HG03103 (cell line): ENCODE data around the gene TUSC7.

ENCODE experiments used
- ATAC-seq: cut with Tn5 transposase; IDR thresholded peaks from one replicate; pipeline ENCODE4 v1.9.1; 2021; ENCODE audit warnings: low read depth; ENCODE audit not compliant: unreplicated experiment

Gene TUSC7

DNA sequence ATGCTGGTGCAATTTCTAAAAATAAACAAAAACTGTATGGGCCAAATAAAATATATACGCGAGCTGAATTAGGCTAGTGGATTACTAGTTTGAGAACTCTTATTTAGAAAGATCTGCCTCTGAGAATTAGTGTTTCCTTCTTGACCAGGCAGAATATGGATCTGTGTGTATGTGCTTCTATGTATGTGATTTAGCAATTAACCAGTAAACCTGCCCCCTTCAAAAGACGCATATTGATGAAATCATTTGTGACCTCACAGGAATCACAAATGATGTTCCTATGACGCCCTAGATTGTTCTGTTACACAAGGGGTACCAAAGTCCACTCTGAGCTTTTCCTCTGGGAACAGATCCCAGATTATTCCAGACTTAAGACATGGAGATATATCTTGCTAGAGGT is at the start of gene TUSC7:
Gene TUSC7, plus strand, starts transcription at position 301 of the 400 bp plus-strand sequence.
- no peak for ATAC-seq

- no peak for ATAC-seq
Measured at GRCh38 chr3:116661196-116661595, 48.4 kb upstream of the TUSC7 start.

GRCh38 chr3:116663161-116664110 is 46.1 kb upstream of the TUSC7 start:
- ATAC-seq, result no peak

DNA sequence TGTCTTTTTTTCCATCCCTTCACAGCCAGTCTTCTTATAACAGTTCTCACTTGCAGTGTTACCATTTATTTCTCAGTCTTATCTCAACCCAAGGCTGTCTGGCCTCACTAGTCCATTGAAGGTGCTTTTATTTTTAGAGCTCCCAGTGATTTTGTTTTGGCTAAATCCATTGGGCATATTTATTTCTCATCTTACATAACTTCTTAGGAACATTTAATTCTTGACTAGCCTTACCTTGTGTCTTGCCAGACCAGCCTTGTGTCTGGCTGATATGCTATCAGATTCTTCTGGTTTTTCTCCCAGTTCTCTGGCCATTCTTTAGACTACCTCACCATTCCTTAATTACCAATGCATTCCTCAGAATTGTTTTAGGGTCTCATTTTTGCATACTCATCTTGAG is 42.3 kb upstream of the TUSC7 start:
- no peak for ATAC-seq

- no peak for ATAC-seq
Measured at GRCh38 chr3:116667791-116668190, 41.8 kb upstream of the TUSC7 start.

DNA sequence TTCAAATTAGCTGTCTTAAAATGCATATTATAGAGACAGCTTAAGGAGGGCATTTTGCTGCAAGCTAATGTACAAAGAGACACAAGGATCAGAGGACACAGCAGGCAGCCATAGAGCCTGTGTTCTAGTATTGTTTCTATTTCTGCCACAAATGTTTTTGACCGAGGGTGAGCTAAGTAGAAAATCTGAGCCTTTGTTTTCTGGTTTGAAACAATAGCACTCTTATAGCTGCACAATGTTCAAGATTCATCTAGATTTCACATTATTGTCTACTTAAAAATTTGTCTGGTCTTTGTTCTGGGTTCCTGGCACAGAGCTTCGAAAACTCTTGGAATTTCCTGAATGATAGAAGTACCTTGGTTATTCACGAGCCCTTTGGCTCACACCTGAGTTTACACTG is 40.0 kb upstream of the TUSC7 start:
- ATAC-seq, result no peak

DNA sequence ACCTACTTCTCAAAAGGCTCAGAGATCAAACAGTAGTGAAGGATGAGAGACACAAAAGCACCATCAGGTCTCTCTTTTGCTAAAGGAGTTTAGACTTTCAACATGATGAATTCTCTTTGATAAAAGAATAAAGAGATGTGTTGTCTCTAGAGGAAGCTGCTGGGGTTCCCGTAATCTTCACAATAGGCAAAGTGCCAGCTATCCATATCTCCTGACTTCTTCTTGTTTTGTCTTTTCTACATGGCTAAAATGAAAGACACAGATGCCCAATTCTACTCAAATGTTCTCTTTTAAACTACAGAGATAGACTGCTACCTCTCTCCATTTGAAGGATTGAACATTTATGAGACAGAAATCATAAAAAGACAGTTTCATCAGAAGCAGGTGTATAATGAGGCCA is 38.4 kb upstream of the TUSC7 start:
- no peak for ATAC-seq

DNA sequence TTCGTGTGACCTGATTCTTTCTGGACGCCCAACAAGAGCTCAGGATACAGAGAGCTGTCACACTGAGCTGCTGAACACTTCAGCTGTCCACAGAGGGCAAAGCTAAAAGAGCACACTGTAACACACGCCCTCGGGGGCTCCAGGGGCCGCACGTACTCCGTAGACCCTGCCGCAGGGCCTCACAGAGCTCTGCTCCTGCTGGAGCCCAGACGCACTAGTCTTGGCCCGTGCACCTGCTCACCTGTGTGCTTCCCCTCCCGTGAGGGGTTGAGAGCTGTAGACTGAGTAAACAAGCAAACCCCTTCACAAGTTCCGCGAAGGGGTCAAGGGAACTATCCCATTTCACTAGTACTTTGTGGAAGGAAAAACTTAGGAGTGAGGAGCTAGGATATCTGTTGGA is 30.7 kb upstream of the TUSC7 start:
- no peak for ATAC-seq

GRCh38 chr3:116691041-116691440 is 18.5 kb upstream of the TUSC7 start:
- no peak for ATAC-seq

GRCh38 chr3:116701070-116701469 is 8.5 kb upstream of the TUSC7 start:
- no peak for ATAC-seq

- ATAC-seq, result no peak
Measured at GRCh38 chr3:116702334-116702733, 7.2 kb upstream of the TUSC7 start.

- ATAC-seq, result no peak
Measured at GRCh38 chr3:116707531-116707930, 2.0 kb upstream of the TUSC7 start.

DNA sequence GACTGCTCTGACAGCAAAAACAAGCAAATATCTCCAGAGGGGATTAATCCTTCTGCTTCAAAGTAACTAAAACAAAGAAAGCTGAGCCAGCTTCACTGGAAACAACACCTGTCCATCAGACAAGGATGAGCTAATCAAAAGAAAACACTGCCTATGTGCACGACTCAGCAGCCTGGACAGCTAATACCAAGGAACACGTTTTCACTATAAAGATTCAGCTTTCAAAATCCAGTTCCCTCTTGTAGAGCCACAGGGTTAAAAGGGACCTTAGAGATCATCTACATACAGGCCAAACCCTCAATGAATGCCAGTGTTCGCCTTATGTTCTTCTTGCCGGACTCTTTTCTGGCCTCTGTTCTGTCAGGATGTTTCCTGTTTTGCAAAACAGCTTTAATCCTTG is 6.9 kb downstream of the TUSC7 start:
- no peak for ATAC-seq

DNA sequence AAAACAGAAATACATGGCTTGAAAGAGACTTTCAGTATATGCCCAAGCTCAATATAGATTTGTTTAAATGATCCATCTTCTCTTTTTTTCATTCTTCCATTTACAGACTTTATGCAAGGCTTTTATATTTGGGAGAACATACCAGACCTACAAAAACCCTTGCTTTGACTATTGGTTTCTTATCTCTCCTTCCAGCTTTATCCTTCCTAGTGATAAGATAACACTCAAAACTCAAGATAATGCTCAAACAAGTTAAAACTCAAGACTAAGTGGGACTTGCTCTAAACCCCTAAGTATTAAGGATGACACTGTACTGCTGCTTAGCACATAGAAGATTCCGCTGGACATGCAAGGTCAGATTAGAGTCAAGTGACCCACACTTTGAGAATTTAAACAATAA is 8.0 kb downstream of the TUSC7 start:
- no peak for ATAC-seq

DNA sequence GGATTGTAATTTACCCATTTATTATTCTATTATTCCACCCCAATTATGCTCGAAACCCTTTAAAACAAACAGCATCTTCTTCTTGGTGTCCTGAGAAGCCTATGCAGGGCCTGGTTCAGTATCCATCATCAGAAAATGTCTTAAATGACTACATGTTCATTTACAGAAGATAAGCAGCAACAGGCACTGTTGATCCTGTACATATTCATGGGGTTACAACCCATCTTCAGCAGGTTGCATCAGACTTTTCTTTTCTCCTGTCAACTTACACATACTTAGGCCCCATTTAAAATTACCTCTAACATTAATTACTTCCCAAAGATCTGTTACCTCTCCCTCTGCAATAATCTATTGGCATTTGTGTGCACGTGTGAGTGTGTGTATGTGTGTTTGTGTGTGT is 18.9 kb downstream of the TUSC7 start:
- ATAC-seq, result no peak

GRCh38 chr3:116734243-116734642 is 24.7 kb downstream of the TUSC7 start:
- ATAC-seq, result no peak

DNA sequence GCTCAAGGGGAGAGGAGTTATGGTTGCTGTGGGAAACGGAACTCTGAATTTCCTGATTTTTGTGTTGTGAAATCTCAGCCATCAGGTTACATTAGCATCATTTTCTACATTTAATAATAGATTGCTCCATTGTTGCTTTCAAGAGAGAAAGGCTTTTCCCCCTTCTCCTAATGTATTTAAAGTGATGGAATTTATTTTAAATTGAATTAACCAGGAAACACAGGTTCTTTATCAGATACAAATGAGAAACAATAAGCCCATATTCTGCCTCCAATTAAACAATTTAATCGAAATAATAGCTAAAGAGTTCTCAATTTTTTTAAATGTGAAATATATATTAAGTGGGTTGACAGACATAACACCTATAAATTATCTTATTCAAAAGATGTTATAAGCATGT is 30.1 kb downstream of the TUSC7 start:
- no peak for ATAC-seq

DNA sequence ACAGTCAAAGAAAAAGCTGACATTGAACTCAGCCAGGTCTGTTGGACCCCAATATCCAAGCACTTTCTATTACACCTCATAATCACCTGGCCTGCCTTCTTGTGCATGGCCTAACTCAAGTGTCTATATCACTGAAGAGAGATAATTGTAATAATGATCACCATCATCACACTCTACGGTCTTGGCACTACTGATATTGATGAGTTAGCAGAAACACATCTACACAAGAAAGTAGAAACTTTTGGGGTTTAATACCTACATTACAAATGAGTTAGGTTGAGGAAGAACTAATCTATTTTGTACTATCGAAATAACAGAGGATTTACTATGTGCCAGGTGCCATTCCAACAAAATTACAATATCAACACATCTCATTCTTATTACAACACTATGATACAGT is 30.7 kb downstream of the TUSC7 start:
- ATAC-seq, result no peak

GRCh38 chr3:116741467-116741866 is 31.9 kb downstream of the TUSC7 start:
- no peak for ATAC-seq

DNA sequence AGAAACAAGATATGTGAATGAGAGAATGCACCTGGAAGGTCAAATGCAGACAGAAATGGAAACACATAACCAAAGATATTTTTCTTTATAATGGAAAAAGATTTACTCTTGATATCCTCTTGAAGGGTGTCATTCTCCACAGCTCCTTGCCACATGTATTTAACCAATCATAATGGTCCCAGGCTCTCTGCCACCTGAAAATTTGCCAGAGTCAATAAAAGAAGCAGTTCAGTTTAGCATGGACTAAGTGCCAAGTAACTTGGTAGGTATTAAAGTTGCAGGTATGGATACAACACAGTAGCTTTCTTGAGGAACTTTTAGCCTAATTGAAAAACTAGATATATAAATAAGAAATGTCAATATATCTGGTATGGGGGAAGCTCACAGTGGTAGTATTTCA is 33.5 kb downstream of the TUSC7 start:
- ATAC-seq, result no peak

DNA sequence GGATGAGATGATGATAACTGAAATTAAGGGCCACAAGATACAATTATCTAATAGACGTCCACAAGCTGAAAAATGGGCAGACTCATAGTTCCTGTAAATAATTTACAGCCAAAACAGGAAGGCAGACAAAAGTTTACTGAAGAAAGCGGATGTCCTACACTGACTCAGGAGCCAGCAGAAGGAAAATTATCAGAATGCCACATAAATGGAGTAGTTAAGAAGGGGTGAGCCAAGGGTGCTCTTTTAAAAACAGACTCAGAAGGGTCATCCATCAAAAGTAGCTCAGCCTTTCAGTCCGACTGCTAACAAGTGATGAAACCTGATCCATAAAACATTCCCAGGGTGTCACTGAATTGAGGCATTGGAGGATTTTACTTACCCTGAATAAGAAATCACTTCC is 39.8 kb downstream of the TUSC7 start:
- no peak for ATAC-seq

DNA sequence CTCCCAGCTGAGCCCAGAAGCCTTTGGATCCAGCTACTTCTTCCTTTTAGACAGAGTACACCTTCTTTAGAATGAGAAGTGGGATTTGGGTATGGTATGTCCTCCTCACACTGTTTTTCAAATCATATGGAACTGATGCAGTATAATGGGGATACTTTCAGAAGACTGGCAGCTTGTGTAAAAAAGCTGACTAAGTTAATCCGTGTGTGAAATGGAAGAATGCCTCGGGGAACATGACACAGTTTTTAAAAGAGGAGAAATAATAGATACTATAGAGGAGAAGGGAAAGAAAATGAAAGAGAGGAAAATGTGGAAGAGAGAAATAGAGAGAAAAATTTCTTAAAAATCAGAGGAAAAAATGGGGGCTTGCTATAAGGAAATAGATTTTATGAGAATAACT is 47.7 kb downstream of the TUSC7 start:
- ATAC-seq, result no peak

GRCh38 chr3:116759316-116759715 is 49.7 kb downstream of the TUSC7 start:
- no peak for ATAC-seq
